Smooth muscle cell (in vitro differentiated cells): ENCODE measurements around the gene VRK1. TPM values are rescaled to one million over a fixed set of nuclear protein-coding genes. Genes with fewer than 3 reads are reported as not detected.

Source experiments
- DNase-seq: peaks from one replicate; lab custom pipeline; 2025; ENCODE audit not compliant: unreplicated experiment; lab: John Stamatoyannopoulos, UW
- H2AFZ ChIP-seq: fragments of 200-600 bp; sonication (generic); 2 replicates; pipeline ENCODE4 v1.6.0; 2016; ENCODE audit warnings: antibody characterized with exemption, low read depth, mild to moderate bottlenecking
- H3F3A ChIP-seq: fragments of 200-600 bp; sonication (generic); 2 replicates; pipeline ENCODE4 v1.6.0; 2017; ENCODE audit warnings: antibody characterized with exemption, low read depth
- H3K27ac ChIP-seq: fragments of 200-600 bp; sonication (generic); 2 replicates; pipeline ENCODE4 v1.5.1; 2016; ENCODE audit warnings: low read depth, mild to moderate bottlenecking
- H3K27me3 ChIP-seq: fragments of 200-600 bp; sonication (generic); 2 replicates; pipeline ENCODE4 v1.6.1; 2016; ENCODE audit warnings: low read depth, mild to moderate bottlenecking
- H3K36me3 ChIP-seq: fragments of 200-600 bp; sonication (generic); 2 replicates; pipeline ENCODE4 v1.5.1; 2016; ENCODE audit warnings: low read depth
- H3K4me1 ChIP-seq: fragments of 200-600 bp; sonication (generic); 2 replicates; pipeline ENCODE4 v1.5.1; 2016; ENCODE audit warnings: low read depth
- H3K4me2 ChIP-seq: fragments of 200-600 bp; sonication (generic); 2 replicates; pipeline ENCODE4 v1.6.0; 2016; ENCODE audit warnings: mild to moderate bottlenecking
- H3K4me3 ChIP-seq: fragments of 200-600 bp; sonication (generic); 2 replicates; pipeline ENCODE4 v1.5.1; 2016; ENCODE audit warnings: mild to moderate bottlenecking
- H3K79me2 ChIP-seq: fragments of 200-600 bp; sonication (generic); 2 replicates; pipeline ENCODE4 v1.6.0; 2016; ENCODE audit warnings: low read depth, mild to moderate bottlenecking
- H3K9ac ChIP-seq: fragments of 200-600 bp; sonication (generic); 2 replicates; pipeline ENCODE4 v1.6.0; 2016; ENCODE audit warnings: low read depth
- H3K9me3 ChIP-seq: fragments of 200-600 bp; sonication (generic); replicated peaks from 2 replicates; pipeline ENCODE4 v1.5.1; 2016; ENCODE audit warnings: low read depth
- H4K20me1 ChIP-seq: fragments of 200-600 bp; sonication (generic); 2 replicates; pipeline ENCODE4 v1.6.0; 2016; ENCODE audit warnings: low read depth
- WGBS: methylation state at CpG from one replicate; pipeline ENCODE4 v1.1.7; 2016; ENCODE audit warnings: low lambda C conversion rate; 5-methylcytosine and 5-hydroxymethylcytosine counted together
- polyA plus RNA-seq: library from polyadenylated mRNA; unstranded; fragments of >200 nt; fragmentation: Nextera tagmentation; extraction: Ambion mirVana; gene quantifications from 2 replicates; pipeline ENCODE4 v1.2.1, GENCODE V29; 2016
- total RNA-seq: library from RNA; depleted of rRNA; stranded (reverse); fragments of >200 nt; gene quantifications from 2 replicates; pipeline ENCODE4 v1.2.3, GENCODE V29; 2014
- TF ChIP-seq, protein P1 (sequence below): fragments of 200-600 bp; sonication (generic); IDR thresholded peaks from 2 replicates; pipeline ENCODE4 v1.5.1; 2017; ENCODE audit warnings: borderline replicate concordance, mild to moderate bottlenecking, antibody characterized with exemption; ENCODE audit not compliant: insufficient read depth, poor library complexity, severe bottlenecking

The VRK1 gene
- total and polyA plus RNA-seq, 2 experiments from 2014 or later = 13.7 to 13.9 TPM

DNA sequence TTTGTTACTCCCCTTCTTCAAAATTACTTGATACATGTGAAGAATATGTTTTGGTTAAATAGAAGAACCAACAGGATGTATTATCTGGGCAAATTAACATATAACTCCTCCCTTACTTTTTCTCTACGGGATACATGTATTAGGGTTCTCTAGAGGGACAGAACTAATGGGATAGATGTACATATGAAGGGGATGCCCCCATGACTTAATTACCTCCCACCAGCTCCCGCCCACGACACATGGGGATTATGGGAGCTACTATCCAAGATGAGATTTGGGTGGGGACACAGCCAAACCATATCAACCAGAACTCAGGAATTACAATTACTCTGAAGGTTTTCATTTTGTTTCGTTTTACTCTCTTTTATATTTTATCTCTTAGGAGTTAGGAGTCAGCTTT lies 41.3 kb downstream of the VRK1 start:
- H3K79me2 ChIP-seq = no peaks in the 10 kb centered on the region
- H3K36me3 ChIP-seq = no peaks in the 10 kb centered on the region
- no peaks in the 10 kb centered on the region for H3F3A ChIP-seq
- no peak for DNase-seq
- no peaks in the 10 kb centered on the region for H3K27me3 ChIP-seq
- H2AFZ ChIP-seq = no peak overlapping the region
- H3K27ac ChIP-seq = no peak overlapping the region
- H3K4me3 ChIP-seq = no peak overlapping the region
- H3K9ac ChIP-seq = no peak overlapping the region
- WGBS = 93% methylated on average over 4 of the region's 4 CpGs
- no peaks in the 10 kb centered on the region for H4K20me1 ChIP-seq
- H3K4me2 ChIP-seq = no peak overlapping the region
- no peaks in the 10 kb centered on the region for H3K4me1 ChIP-seq
- TF ChIP-seq, protein P1, sequence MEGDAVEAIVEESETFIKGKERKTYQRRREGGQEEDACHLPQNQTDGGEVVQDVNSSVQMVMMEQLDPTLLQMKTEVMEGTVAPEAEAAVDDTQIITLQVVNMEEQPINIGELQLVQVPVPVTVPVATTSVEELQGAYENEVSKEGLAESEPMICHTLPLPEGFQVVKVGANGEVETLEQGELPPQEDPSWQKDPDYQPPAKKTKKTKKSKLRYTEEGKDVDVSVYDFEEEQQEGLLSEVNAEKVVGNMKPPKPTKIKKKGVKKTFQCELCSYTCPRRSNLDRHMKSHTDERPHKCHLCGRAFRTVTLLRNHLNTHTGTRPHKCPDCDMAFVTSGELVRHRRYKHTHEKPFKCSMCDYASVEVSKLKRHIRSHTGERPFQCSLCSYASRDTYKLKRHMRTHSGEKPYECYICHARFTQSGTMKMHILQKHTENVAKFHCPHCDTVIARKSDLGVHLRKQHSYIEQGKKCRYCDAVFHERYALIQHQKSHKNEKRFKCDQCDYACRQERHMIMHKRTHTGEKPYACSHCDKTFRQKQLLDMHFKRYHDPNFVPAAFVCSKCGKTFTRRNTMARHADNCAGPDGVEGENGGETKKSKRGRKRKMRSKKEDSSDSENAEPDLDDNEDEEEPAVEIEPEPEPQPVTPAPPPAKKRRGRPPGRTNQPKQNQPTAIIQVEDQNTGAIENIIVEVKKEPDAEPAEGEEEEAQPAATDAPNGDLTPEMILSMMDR = no peak
- no peaks in the 10 kb centered on the region for H3K9me3 ChIP-seq

GRCh38 chr14:96839251-96839650 lies 42.1 kb downstream of the VRK1 start:
- TF ChIP-seq, protein P1 = no peak
- Histone ChIP-seq H3K9me3 (no peaks in the 10 kb centered on the region), H3K36me3 (no peaks in the 10 kb centered on the region), H3K9ac (no peak overlapping the region), H3K27me3 (no peaks in the 10 kb centered on the region), H3K79me2 (no peaks in the 10 kb centered on the region), H3K27ac (no peak overlapping the region), H3K4me1 (no peaks in the 10 kb centered on the region), H3K4me2 (no peak overlapping the region), H3K4me3 (no peak overlapping the region), H2AFZ (no peak overlapping the region), H4K20me1 (no peaks in the 10 kb centered on the region), H3F3A (no peaks in the 10 kb centered on the region)
- DNase-seq = no peak
- 97% methylated on average over 2 of the region's 2 CpGs for WGBS

DNA sequence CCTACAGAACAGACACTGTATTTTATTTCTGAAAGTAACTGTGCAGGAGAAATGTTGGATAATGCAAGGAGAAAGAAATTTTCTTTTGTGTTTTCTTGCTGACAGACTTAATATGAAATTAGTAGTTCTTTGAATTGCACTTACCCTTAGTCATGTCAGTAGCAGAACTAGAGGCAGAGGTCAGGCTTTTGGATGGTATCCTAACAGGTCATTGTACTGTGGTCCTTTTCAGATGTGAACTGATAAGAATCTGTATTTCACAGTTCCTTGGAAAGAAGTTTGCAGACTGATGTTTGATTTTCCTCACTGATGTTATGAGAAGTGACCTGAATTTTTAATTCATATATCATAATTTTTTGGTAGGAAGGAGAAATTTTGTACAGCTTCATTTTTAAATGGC lies 46.0 kb downstream of the VRK1 start:
- H3K9ac ChIP-seq = no peak overlapping the region
- TF ChIP-seq, protein P1 = no peak
- peaks cover 14% of the 10 kb centered on the region for H3K4me1 ChIP-seq
- H3K79me2 ChIP-seq = no peaks in the 10 kb centered on the region
- no peaks in the 10 kb centered on the region for H4K20me1 ChIP-seq
- no peak for DNase-seq
- no peaks in the 10 kb centered on the region for H3K36me3 ChIP-seq
- H3K27me3 ChIP-seq = no peaks in the 10 kb centered on the region
- H3K9me3 ChIP-seq = no peaks in the 10 kb centered on the region
- no peaks in the 10 kb centered on the region for H3F3A ChIP-seq
- no peak overlapping the region for H3K4me3 ChIP-seq
- H3K4me2 ChIP-seq = no peak overlapping the region
- no peak overlapping the region for H3K27ac ChIP-seq
- H2AFZ ChIP-seq = no peak overlapping the region

- no peaks in the 10 kb centered on the region for H3K79me2 ChIP-seq
- H3K27ac ChIP-seq = no peak overlapping the region
- H3F3A ChIP-seq = no peaks in the 10 kb centered on the region
- 89% methylated on average over 1 of the region's 1 CpG for WGBS
- no peaks in the 10 kb centered on the region for H3K9me3 ChIP-seq
- H3K27me3 ChIP-seq = no peaks in the 10 kb centered on the region
- TF ChIP-seq, protein P1 = no peak
- no peak overlapping the region for H3K4me3 ChIP-seq
- H3K4me1 ChIP-seq = peaks cover 14% of the 10 kb centered on the region
- H3K4me2 ChIP-seq = no peak overlapping the region
- no peak overlapping the region for H2AFZ ChIP-seq
- H3K36me3 ChIP-seq = no peaks in the 10 kb centered on the region
- no peaks in the 10 kb centered on the region for H4K20me1 ChIP-seq
- H3K9ac ChIP-seq = no peak overlapping the region
- DNase-seq = no peak
Observed at GRCh38 chr14:96844857-96845570, 47.8 kb downstream of the VRK1 start.
